OCI-M2 (cell line): ENCODE measurements around the gene IPO13.

Experiments
- DNase-seq: peaks from one replicate; lab custom pipeline; 2025; ENCODE audit not compliant: unreplicated experiment; lab: John Stamatoyannopoulos, UW

IPO13 gene

GRCh38 chr1:44002165-44002564, 55.4 kb downstream of the IPO13 start:
- DNase-seq = no peak

GRCh38 chr1:44002606-44003157, 55.9 kb downstream of the IPO13 start:
- no peak for DNase-seq

- no peak for DNase-seq
Measured at GRCh38 chr1:44008259-44008658, 61.5 kb downstream of the IPO13 start.

GRCh38 chr1:44010935-44011471, 64.3 kb downstream of the IPO13 start:
- no peak for DNase-seq

- no peak for DNase-seq
Measured at GRCh38 chr1:44012404-44012803, 65.7 kb downstream of the IPO13 start.

- DNase-seq = no peak
Measured at GRCh38 chr1:44012941-44013609, 66.3 kb downstream of the IPO13 start.

- DNase-seq = no peak
Measured at GRCh38 chr1:44013949-44014348, 67.2 kb downstream of the IPO13 start.

- DNase-seq = no peak
Measured at GRCh38 chr1:44014365-44015104, 67.8 kb downstream of the IPO13 start.

- no peak for DNase-seq
Measured at GRCh38 chr1:44015206-44015605, 68.5 kb downstream of the IPO13 start.

- DNase-seq = no peak
Measured at GRCh38 chr1:44016041-44016889, 69.5 kb downstream of the IPO13 start.

GRCh38 chr1:44016890-44017400, 70.2 kb downstream of the IPO13 start:
- no peak for DNase-seq
